Measurements from ENCODE around the gene DNAJB7. TPM values are rescaled to one million over a fixed set of nuclear protein-coding genes. Genes with fewer than 3 reads are reported as not detected.
A peak's percentile ranks its signal among the peaks of the same experiment; 100 is the strongest.

Gene DNAJB7
- total and polyA plus RNA-seq, 10 of the 15 experiments (the other 5 are each of a cell fraction or from before 2014, with no cell fraction given) = 0.03 to 0.70 (median 0.29) TPM; not detected in 6

GRCh38 chr22:40818747-40819598, 42.9 kb downstream of the DNAJB7 start, which contains the start of gene SLC25A17:
SLC25A17 (minus strand) TSS chr22:40819346; CDS start chr22:40819248, 98 bp downstream.
- peak within 1 kb of the TSS; percentile 89 for H3K4me3 ChIP-seq
- TF ChIP-seq ZBTB4 (CRISPR knock-in tag; IDR thresholded peaks at IDR 0.05) (no peak), NKRF (conservative IDR thresholded peaks at IDR 0.05) (peak; percentile 88), SKIL (IDR thresholded peaks at IDR 0.05; ENCODE audit: low read depth, poor library complexity, severe bottlenecking) (no peak), PAX5 (IDR thresholded peaks at IDR 0.05; ENCODE audit: borderline replicate concordance, low read depth, low read length) (no peak), E4F1 (IDR thresholded peaks at IDR 0.05; ENCODE audit: borderline replicate concordance, partially characterized antibody) (no peak), SRF (IDR thresholded peaks at IDR 0.05; ENCODE audit: low read depth in 2 of 2, low read length in 2 of 2) (no peak), RELA (IDR thresholded peaks at IDR 0.05; ENCODE audit: borderline replicate concordance, partially characterized antibody) (no peak), YBX1 (IDR thresholded peaks at IDR 0.05) (no peak), CHD4 (IDR thresholded peaks at IDR 0.05) (no peak), IRF4 (IDR thresholded peaks at IDR 0.05; ENCODE audit: low read depth, low read length) (no peak), NFIC (IDR thresholded peaks at IDR 0.05; ENCODE audit: low read depth, low read length) (no peak)

More at GRCh38 chr22:40818747-40819598, 42.9 kb downstream of the DNAJB7 start, which contains the start of gene SLC25A17:
- peaks cover 0 to 5% of the 10 kb centered on the region in 2 experiments; a peak in 2 of 4 replicates for H3K36me3 ChIP-seq (ENCODE audit: control insufficient read depth in 2 of 2, insufficient read depth in 2 of 2, low read length in 1 of 2)
- H2AFZ ChIP-seq (ENCODE audit: control insufficient read depth, low read depth, low read length) = peak within 1 kb of the TSS; percentile 94
- ChIA-PET POLR2A (interaction anchor here (0.7 to 4.6 kb wide), 2 partner anchors 36 to 132 kb away, joined by 3 to 41 read pairs; partner anchors contain the start of genes RBX1, ST13 and XPNPEP3), SMC1A (ENCODE audit: uncharacterized antibody, unreplicated experiment) (interaction anchor here (0.7 to 2.0 kb wide), 3 partner anchors 18 to 80 kb away, joined by 3 to 6 read pairs (median 3); no protein-coding TSS in a partner anchor), RAD21 (ENCODE audit: unreplicated experiment) (interaction anchor here (0.7 to 2.6 kb wide), 8 partner anchors 26 to 191 kb away, joined by 3 to 14 read pairs (median 6); partner anchors contain the start of genes ST13 and XPNPEP3), CTCF (interaction anchor here (0.6 to 4.1 kb wide), 11 partner anchors 12 to 445 kb away, joined by 3 to 18 read pairs (median 3); partner anchors contain the start of genes ST13 and XPNPEP3)
- intact Hi-C loops (cut with micrococcal nuclease; ENCODE audit: unreplicated experiment) = loop anchor here (5.0 kb wide), 1 partner anchor 137 kb away; no protein-coding TSS in a partner anchor
- peak within 1 kb of the TSS; percentile 84 for H3K27ac ChIP-seq (ENCODE audit: control insufficient read depth, insufficient read depth)
- H3K9ac ChIP-seq (ENCODE audit: control insufficient read depth, insufficient read depth, low read length) = peak within 1 kb of the TSS; percentile 88
- ATAC-seq (peak; percentile 93), FAIRE-seq (no peak), DNase-seq (ENCODE audit: low read depth, low spot score) (peak; percentile 39)
- peaks cover 47% of the 10 kb centered on the region for H3K79me2 ChIP-seq (ENCODE audit: control insufficient read depth, insufficient read depth, low read length)
- no peaks in the 10 kb centered on the region; the same call in 2 of the 3 replicates for H3K9me3 ChIP-seq (replicated peaks; ENCODE audit: control insufficient read depth, insufficient read depth, low read length)
- H3K27me3 ChIP-seq (replicated peaks in 1 of 2; ENCODE audit: control insufficient read depth in 2 of 2, insufficient read depth in 2 of 2, low read length in 1 of 2) = no peaks in the 10 kb centered on the region
- WGBS (ENCODE audit: insufficient coverage, insufficient replicate concordance, low lambda C conversion rate, missing lambda C conversion rate) = under 1% methylated on average over 48 of the region's 61 CpGs
- in situ Hi-C loops (cut with MboI) = no loop called here
- H3K4me2 ChIP-seq (ENCODE audit: control insufficient read depth, insufficient read depth) = peak within 1 kb of the TSS; percentile 93
- H4K20me1 ChIP-seq (ENCODE audit: control insufficient read depth, insufficient read depth) = no peaks in the 10 kb centered on the region
- no peaks in the 10 kb centered on the region for H3K4me1 ChIP-seq (ENCODE audit: control insufficient read depth, insufficient read depth, low read length)
- no TSS peak for BruUV-seq (replicated peaks)
